B cell (primary cell): ENCODE measurements around the gene PDPR. TPM values are rescaled to one million over a fixed set of nuclear protein-coding genes. Genes with fewer than 3 reads are reported as not detected.
"Not testable (repeated sequence)": the region's sequence is repeated elsewhere in the genome, so short reads cannot be mapped to it uniquely, and the experiment has no call there.

Experiments
- ATAC-seq: fragments of 200-7000 bp; cut with Tn5 transposase; one replicate; pipeline ENCODE4 v1.10.0; 2021; ENCODE audit warnings: low read depth, mild to moderate bottlenecking, moderate number of reproducible peaks, moderate library complexity
- CTCF ChIA-PET: fragments of 350-600 bp; sonication (Branson Sonifier 250); formaldehyde crosslinking; loops from one replicate; lab custom pipeline; 2021; ENCODE audit warnings: antibody characterized with exemption, inconsistent platforms; lab: Charles Lee
- POLR2A ChIA-PET: fragments of 350-600 bp; sonication (Branson Sonifier 250); formaldehyde crosslinking; loops from one replicate; lab custom pipeline; 2021; ENCODE audit warnings: antibody characterized with exemption; lab: Charles Lee
- DNase-seq: peaks from one replicate; pipeline ENCODE4 v3.0.0; 2013
- H2AFZ ChIP-seq: 2 replicates; pipeline ENCODE4 v1.6.1; 2012; ENCODE audit warnings: mild to moderate bottlenecking, low read depth, low read length; ENCODE audit not compliant: insufficient read depth, poor library complexity, severe bottlenecking
- H3K27ac ChIP-seq, 2 donors: 1 replicate in 1 of 2; 2 replicates in 1 of 2; pipeline ENCODE4 v1.5.1; 2012 to 2013; ENCODE audit warnings: low read length in 2 of 2, mild to moderate bottlenecking in 2 of 2, moderate library complexity in 1 of 2
- H3K27me3 ChIP-seq, 4 experiments: fragments of 200-600 bp in 1 of 4; sonication (generic) in 1 of 4; replicated peaks in 1 of 4; 1 replicate in 2 of 4; 2 replicates in 2 of 4; pipeline versions ENCODE4 v1.6.1 to v1.7.0; 2013 to 2016; ENCODE audit warnings: low read length in 3 of 4, mild to moderate bottlenecking in 2 of 4, mixed read lengths in 1 of 4, moderate library complexity in 1 of 4; ENCODE audit not compliant: insufficient read depth in 4 of 4, control insufficient read depth in 3 of 4; ENCODE audit errors: control extremely low read depth in 1 of 4
- H3K36me3 ChIP-seq, 2 experiments: replicated peaks in 1 of 2; 1 replicate in 1 of 2; 2 replicates in 1 of 2; pipeline versions ENCODE4 v1.6.1 to v1.7.1; 2013; ENCODE audit warnings: low read length in 1 of 2; ENCODE audit not compliant: insufficient read depth in 2 of 2, control insufficient read depth in 1 of 2; ENCODE audit errors: control extremely low read depth in 1 of 2, extremely low read depth in 1 of 2
- H3K4me1 ChIP-seq, 2 donors: fragments of 200-600 bp in 1 of 2; sonication (generic) in 1 of 2; 1 replicate in 1 of 2; 2 replicates in 1 of 2; pipeline versions ENCODE4 v1.5.1 to v1.6.1; 2013 to 2017; ENCODE audit warnings: low read length in 2 of 2; ENCODE audit not compliant: control insufficient read depth in 2 of 2, insufficient read depth in 2 of 2
- H3K4me2 ChIP-seq: replicated peaks from 2 replicates; pipeline ENCODE3; 2012; ENCODE audit warnings: mild to moderate bottlenecking, low read depth, low read length; ENCODE audit not compliant: poor library complexity, severe bottlenecking
- H3K4me3 ChIP-seq, 5 experiments: fragments of 200-600 bp in 1 of 5; sonication (generic) in 1 of 5; 1 replicate in 3 of 5; 2 replicates in 2 of 5; pipeline versions ENCODE4 v1.5.1 to v1.7.0; 2011 to 2016; ENCODE audit warnings: low read length in 4 of 5, mild to moderate bottlenecking in 4 of 5, low read depth in 2 of 5, control low read depth in 1 of 5, moderate library complexity in 1 of 5; ENCODE audit not compliant: insufficient read depth in 1 of 5; ENCODE audit errors: control extremely low read depth in 1 of 5, extremely low read depth in 1 of 5
- H3K79me2 ChIP-seq: fragments of 200-600 bp; sonication (generic); one replicate; pipeline ENCODE4 v1.6.0; 2016; ENCODE audit warnings: low read length; ENCODE audit not compliant: control insufficient read depth, insufficient read depth
- H3K9ac ChIP-seq: fragments of 200-600 bp; sonication (generic); 2 replicates; pipeline ENCODE4 v1.6.1; 2017; ENCODE audit warnings: mild to moderate bottlenecking, low read length, moderate library complexity
- H3K9me3 ChIP-seq, 3 donors: one replicate each; pipeline versions ENCODE4 v1.6.1 to v1.7.1; 2013; ENCODE audit warnings: low read length in 2 of 3; ENCODE audit not compliant: control insufficient read depth in 2 of 3, insufficient read depth in 1 of 3; ENCODE audit errors: control extremely low read depth in 1 of 3
- H4K20me1 ChIP-seq: 2 replicates; pipeline ENCODE4 v1.6.0; 2012; ENCODE audit warnings: mild to moderate bottlenecking, low read length; ENCODE audit not compliant: insufficient read depth, control insufficient read depth, poor library complexity, severe bottlenecking
- H3K27ac Mint-ChIP-seq: one replicate; pipeline ENCODE4 v1.8.0; 2021; ENCODE audit warnings: mixed read lengths
- H3K27me3 Mint-ChIP-seq: one replicate; pipeline ENCODE4 v1.8.0; 2021; ENCODE audit warnings: mixed read lengths
- H3K4me1 Mint-ChIP-seq: one replicate; pipeline ENCODE4 v1.8.0; 2021; ENCODE audit warnings: mixed read lengths
- H3K4me3 Mint-ChIP-seq: one replicate; pipeline ENCODE4 v1.8.0; 2021; ENCODE audit warnings: mixed read lengths
- H3K9me3 Mint-ChIP-seq: one replicate; pipeline ENCODE4 v1.8.0; 2022; ENCODE audit warnings: mixed read lengths; ENCODE audit not compliant: insufficient read depth
- WGBS: methylation state at CpG from one replicate; pipeline ENCODE4 v1.1.5; 2013; ENCODE audit warnings: missing lambda C conversion rate; ENCODE audit not compliant: insufficient coverage; 5-methylcytosine and 5-hydroxymethylcytosine counted together
- intact Hi-C: fragments of 100-400 bp; cut with micrococcal nuclease; formaldehyde crosslinking; loops from one replicate; pipeline ENCODE4 v1.10.0; 2022
- polyA plus RNA-seq: library from polyadenylated mRNA; depleted of rRNA; stranded (reverse); fragments of >200 nt; gene quantifications from 2 replicates; pipeline ENCODE4 v1.2.3, GENCODE V29; 2012
- total RNA-seq, 2 donors: library from RNA; stranded (reverse); fragments of 120-200 nt in 1 of 2; gene quantifications; 1 replicate in 1 of 2; 2 replicates in 1 of 2; pipeline versions ENCODE4 v1.2.3 to v1.2.4, GENCODE V29; 2013 to 2022

The PDPR gene
- total and polyA plus RNA-seq, 2 donors (not counting 1 experiment from before 2014, with no cell fraction given): 14.7 to 28.3 TPM

DNA sequence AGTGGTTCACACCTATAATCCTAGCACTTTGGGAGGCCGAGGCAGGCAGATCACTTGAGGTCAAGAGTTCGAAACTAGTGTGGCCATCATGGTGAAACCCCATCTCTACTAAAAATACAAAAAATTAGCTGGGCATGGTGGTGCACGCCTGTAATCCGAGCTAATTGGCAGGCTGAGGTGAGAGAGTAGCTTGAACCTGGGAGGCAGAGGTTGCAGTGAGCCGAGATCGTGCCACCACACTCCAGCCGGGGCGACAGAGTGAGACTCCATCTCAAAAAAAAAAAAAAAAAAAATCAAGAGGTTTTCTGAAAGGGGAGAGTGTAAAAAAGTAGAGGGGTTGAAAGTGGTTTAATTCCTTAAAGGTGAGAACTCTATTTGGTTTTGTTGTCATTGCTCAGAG, 21.7 kb downstream of the PDPR start:
- peaks cover 4 to 55% of the 10 kb centered on the region in 2 experiments for H3K36me3 ChIP-seq
- H3K27ac Mint-ChIP-seq, H3K9me3 Mint-ChIP-seq, DNase-seq, CTCF ChIA-PET, H3K79me2 ChIP-seq, H4K20me1 ChIP-seq, H3K27me3 Mint-ChIP-seq, H3K27me3 ChIP-seq, H3K4me1 ChIP-seq, H3K4me3 ChIP-seq, H3K4me2 ChIP-seq, H3K9ac ChIP-seq, H2AFZ ChIP-seq, H3K9me3 ChIP-seq, intact Hi-C loops, H3K4me3 Mint-ChIP-seq, POLR2A ChIA-PET, H3K27ac ChIP-seq, H3K4me1 Mint-ChIP-seq, ATAC-seq: not testable (repeated sequence)
- no CpG with 5 or more reads among the region's 8 CpGs for WGBS

DNA sequence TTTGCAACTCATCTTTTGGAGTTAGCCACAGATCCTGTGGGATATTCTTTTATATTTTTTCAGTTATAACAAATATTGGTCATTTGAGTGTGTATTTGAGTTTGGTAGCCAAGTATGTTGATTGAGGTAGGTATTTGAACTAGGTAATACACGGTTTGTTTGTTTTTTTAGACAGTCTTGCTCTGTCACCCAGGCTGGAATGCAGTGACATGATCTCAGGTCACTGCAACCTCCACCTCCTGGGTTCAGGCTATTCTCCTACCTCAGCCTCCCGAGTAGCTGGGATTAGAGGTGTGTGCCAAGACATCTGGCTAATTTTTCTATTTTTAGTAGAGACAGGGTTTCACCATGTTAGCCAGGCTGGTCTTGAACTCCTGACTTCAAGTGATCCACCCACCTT, 22.5 kb downstream of the PDPR start:
- POLR2A ChIA-PET: interaction anchor here (0.7 kb wide), 1 partner anchor 136 kb away, joined by 4 read pairs; no protein-coding TSS in a partner anchor
- H3K4me1 Mint-ChIP-seq, H3K79me2 ChIP-seq, intact Hi-C loops, H3K4me3 Mint-ChIP-seq, ATAC-seq, H3K9me3 ChIP-seq, H4K20me1 ChIP-seq, H3K4me1 ChIP-seq, H3K9ac ChIP-seq, H3K27ac Mint-ChIP-seq, H3K27me3 Mint-ChIP-seq, H3K27me3 ChIP-seq, CTCF ChIA-PET, H3K4me3 ChIP-seq, H3K9me3 Mint-ChIP-seq, H3K27ac ChIP-seq, H3K4me2 ChIP-seq, DNase-seq, H2AFZ ChIP-seq: not testable (repeated sequence)
- 93% methylated on average over 2 of the region's 2 CpGs for WGBS
- peaks cover 4 to 58% of the 10 kb centered on the region in 2 experiments for H3K36me3 ChIP-seq

DNA sequence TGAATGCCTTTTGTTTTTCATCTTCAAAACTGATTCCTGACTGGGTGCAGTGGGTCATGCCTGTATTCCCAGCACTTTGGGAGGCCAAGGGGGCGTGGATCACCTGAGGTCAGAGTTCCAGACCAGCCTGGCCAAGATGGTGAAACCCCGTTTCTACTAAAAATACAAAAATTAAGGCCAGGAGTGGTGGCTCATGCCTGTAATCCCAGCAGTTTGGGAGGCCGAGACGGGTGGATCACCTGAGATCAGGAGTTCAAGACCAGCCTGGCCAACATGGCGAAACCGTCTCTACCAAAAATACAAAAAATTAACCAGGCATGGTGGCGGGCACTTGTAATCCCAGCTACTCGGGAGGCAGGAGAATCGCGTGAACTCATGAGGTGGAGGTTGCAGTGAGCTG, 28.6 kb downstream of the PDPR start:
- H3K27me3 Mint-ChIP-seq, H3K4me1 Mint-ChIP-seq, H3K27ac ChIP-seq, H3K4me1 ChIP-seq, intact Hi-C loops, H3K9me3 ChIP-seq, H3K4me3 ChIP-seq, DNase-seq, H4K20me1 ChIP-seq, H2AFZ ChIP-seq, H3K9ac ChIP-seq, ATAC-seq, CTCF ChIA-PET, H3K27ac Mint-ChIP-seq, H3K4me2 ChIP-seq, POLR2A ChIA-PET, H3K4me3 Mint-ChIP-seq, H3K79me2 ChIP-seq, H3K27me3 ChIP-seq, H3K9me3 Mint-ChIP-seq: not testable (repeated sequence)
- WGBS: 100% methylated on average over 1 of the region's 10 CpGs
- H3K36me3 ChIP-seq: peaks cover 0 to 42% of the 10 kb centered on the region in 2 experiments

DNA sequence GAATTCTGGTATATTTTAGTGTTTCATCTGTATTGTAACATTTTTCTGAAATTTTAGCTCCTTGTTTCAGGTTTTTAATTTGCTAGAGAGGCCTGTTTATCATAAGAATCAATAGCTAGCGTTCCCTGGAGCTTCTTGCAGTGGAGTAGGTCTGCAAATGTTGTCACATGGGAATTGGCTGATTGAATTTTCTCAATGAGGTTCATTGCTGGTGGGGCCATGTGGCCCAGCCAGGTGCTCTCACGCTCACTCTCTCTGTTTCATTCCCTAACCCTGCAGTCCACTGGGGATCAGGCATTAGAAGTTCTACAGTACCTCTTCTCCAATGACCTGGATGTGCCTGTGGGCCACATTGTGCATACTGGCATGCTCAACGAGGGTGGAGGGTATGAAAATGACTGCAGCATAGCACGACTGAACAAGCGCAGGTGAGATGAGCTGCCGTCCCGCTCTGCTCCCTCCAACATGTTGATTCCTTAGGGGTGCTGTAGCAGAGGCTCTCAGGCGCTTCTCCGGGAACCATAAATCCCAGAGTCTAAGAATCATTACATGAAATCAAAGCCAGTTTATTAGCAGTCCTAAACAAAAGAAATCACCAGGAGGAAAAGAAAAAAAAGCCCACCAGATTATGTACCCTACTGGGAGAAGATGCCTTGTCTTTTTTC, 29.2 kb downstream of the PDPR start:
- H3K27me3 ChIP-seq, H3K9ac ChIP-seq, H3K27ac ChIP-seq, H3K4me2 ChIP-seq, CTCF ChIA-PET, H3K27ac Mint-ChIP-seq, H3K4me1 Mint-ChIP-seq, H4K20me1 ChIP-seq, ATAC-seq, H3K4me3 ChIP-seq, intact Hi-C loops, H3K79me2 ChIP-seq, H2AFZ ChIP-seq, H3K4me3 Mint-ChIP-seq, H3K9me3 ChIP-seq, H3K4me1 ChIP-seq, DNase-seq, POLR2A ChIA-PET, H3K27me3 Mint-ChIP-seq, H3K9me3 Mint-ChIP-seq: not testable (repeated sequence)
- H3K36me3 ChIP-seq: peaks cover 0 to 44% of the 10 kb centered on the region in 2 experiments
- 94% methylated on average over 5 of the region's 9 CpGs for WGBS
